GM18861 (cell line): Measurements from ENCODE around the gene TSPOAP1.

Experiments used
- ATAC-seq: cut with Tn5 transposase; IDR thresholded peaks from one replicate; pipeline ENCODE4 v1.9.1; 2021; ENCODE audit not compliant: unreplicated experiment

Gene TSPOAP1

DNA sequence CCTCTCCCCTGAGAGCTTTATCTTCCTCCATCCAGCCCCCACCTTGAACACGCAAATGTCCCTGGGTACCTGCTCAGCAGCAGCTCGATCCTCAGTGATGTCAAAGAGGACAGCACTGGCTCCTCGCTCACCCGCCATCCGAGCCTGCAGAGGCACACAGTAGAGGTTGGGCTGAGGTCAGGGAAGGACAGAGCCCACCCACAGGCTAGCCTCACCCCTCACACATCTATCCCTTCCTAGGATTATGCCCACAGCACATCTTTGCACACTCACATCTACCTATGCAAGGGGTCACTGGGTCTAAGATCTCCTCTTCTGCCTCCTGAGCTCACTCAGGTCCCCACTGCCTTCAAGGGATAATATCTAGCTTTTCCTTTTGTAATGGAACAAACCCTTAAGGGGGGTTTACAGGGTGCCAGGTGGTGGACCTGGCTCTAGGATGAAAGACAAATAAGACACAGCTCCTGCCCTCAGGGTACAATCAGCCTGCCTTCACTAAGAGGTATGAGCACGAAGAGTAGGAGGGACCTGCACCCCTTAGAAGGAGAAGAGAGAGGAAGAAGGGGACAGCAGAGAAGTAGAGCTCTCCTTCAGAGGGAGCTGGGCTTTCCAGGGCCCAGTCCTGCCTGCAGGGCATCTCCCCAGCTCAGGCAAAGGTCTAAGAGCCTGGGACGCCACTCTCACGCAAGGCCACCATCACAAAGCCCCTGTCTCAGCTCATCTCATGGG lies 35.0 kb upstream of the TSPOAP1 start:
- no peak for ATAC-seq

DNA sequence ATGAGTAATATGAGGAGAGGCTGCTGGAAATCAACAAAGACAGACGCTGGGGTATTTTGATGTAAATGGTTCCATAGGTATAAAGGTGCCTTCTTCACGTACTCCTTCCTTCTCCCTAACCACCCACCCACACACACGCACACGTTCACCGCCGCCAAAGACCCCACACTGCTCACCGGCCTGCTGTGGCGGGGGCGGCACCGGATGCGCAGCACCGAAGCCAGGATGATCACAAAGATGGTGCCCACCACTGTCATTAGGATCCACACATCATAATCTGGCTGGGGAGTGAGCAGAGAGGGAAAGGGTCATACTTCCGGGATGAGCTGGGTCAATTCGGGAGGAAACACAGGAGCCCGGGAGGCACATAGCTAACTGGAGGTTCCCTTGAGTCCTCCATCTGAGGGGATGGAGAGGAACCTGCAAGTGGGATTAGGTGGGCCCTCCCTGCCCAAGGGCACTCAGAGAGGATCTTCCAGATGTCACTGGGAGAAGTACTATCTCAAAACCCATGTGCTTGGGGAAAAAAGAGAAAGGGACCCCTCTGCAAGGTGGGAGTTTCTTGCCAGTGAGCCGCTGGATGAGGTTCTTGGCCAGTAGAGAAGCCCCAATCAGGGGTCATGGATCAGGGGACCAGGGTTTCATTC lies 33.9 kb upstream of the TSPOAP1 start:
- ATAC-seq = no peak

DNA sequence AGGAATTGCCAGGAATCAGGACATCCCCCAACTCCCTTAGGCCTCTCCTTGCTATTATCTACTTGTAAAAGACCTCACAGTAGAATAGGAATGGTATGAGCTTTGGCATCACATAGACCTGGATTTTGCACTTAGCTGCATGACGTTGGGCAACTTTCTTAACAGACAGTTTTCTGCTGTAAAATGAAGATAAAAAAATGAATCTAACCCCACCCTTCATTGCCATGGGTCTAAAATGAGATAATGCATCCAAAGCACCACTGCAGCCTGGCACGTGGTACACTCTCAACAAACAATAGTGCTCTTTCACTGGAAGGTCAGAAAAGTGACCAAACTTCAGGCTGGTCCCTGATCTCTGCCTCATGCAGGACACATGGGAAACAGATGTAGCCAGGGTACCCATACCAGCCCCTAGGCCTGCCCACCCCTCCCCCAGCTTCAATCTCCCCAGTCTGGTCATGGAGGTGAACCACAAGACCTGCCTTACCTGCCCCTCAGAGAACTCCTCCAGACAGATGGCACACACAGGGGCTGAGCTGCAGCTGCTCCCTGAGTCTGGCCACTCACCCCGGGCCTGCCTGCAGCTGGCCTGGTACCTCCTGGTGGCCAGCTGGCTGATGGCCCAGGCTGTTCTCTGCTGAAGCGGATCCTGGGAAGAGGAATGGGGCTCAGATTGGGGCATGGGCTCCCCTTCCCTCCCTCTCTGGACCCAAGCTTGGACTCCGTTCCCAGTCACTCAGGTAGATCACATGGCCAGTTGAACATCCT lies 31.9 kb upstream of the TSPOAP1 start:
- ATAC-seq = no peak

DNA sequence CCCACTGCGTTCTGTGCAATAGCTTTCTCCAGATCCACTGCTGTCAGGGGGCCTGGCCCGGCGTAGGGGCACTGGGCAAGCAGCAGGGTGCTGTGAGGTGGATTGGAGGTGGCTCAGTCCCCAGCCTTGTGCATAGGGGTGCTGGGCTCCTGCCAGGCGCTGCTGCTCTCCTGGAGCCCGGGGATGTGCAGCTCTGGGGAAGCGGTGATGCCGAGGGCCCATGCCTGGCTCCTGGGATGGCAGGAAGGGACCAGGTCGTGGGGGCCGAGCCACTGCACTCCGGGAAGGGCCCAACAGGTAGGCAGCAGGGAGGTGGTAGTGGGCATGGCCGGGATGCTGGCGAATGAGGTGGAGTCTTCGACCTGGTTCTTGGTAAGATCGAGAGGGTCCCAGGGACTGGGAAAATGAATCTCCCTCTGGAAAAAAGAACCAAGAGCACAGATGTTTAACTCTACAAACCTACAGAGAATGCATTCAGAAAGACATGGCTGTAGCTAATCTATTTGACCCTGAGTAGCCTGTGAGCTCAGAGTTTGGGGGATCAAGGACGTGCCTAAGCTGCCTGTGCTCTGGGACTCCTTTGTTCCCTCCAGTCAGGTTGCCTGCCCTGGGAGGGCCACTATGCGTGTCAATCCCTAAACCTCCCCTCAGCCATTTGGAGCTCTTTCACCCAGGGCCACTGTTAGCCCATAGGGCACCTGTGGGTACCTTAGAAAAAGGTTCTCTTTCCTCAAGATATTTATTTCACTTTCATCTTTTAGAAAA lies 30.0 kb upstream of the TSPOAP1 start:
- no peak for ATAC-seq

DNA sequence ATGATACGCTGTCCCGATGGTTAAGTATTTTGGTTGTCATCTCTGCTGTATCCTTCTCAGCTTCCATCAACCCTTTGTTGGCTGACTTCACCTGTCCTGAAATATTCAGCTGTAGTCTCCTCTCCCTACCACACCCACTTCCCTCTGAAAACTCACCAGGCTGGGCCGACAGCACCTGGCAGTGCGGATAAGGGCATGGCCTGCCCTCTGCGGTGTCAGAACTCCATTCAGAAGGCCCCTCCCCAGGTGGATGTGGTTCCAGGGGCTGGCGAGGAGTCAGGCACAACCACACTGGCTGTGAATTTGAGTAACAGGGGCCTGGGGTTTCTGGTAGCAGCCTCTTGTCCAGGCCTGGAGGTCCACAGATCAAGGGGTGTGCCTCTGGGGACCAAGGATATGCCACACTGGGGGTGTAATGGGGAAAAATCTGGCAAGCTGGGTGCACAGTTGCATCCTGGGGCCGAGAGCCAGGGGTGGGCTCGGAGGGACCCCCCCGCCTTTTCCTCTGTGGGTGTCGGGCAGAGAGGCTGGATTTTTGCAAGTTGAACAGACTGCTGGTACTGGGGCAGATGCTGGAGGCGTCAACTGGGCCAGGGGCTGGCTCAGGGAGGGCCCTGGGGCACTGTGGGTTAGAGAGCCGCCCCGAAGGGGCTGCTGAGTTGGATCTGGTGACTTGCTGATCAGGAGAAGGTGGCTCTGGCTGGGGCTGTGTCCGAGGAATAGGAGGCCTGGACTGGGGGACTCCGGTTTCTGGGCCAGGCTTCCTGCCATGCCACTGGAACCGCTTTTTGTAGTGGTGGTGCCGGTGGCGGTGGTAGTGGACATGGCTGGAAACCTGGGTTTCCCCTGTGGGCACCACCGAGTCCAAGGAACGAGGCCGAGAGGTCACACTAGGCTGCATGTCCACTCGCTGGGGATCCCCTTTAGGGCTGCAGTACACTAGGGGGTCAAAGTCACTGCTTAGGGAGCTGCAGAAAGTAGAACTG lies 29.0 kb upstream of the TSPOAP1 start:
- no peak for ATAC-seq

DNA sequence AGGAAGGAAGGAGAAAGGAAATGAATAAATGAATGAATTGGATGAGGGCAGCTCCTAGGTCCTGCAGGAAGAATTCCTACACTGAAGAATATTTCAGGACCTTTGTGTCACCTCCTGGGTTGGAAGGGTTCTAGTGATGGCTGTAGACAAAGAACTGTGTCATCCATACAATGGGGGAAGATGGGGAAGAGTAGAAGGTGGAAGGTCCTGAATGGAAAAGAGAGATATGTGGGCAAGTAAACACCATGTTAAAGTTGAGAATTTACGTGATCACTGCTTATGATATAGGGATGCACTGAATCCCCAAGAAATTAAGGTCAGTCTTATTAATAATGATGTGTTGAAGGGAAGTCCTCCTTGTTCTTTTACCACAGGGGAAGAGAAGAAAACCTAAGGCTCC lies 27.6 kb upstream of the TSPOAP1 start:
- ATAC-seq = no peak

DNA sequence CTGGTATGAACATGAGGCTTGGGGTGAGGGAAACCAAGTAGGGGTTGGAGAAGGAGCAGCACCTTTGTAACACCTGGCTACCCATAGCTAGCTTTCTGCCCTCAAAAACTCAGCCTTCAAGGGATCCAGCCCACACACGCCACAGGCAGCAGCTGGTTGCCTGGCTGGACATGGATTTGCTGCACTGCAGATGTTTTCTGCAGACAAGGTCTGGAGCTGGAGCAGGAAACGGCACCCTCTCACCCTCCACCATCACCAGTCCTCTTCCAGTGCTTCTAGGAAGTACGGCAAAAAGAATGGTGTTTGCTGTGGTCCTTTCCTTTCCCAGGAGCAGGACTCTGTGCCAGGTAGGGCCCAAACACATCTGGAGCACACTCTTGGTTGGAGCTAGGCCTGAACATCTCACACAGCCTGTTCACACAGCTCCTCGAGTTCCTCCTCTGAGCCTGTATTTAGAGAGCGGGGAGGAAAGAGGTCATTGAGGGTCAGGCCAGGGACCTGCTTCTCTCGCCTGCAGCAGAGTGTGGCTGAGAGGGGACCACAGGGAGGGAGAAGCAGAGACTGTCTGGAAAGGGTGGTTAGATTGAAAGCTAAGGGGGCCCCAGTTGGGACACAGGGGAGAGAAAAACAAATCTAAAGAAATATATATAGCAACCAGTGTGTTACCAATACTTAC lies 26.1 kb upstream of the TSPOAP1 start:
- no peak for ATAC-seq

DNA sequence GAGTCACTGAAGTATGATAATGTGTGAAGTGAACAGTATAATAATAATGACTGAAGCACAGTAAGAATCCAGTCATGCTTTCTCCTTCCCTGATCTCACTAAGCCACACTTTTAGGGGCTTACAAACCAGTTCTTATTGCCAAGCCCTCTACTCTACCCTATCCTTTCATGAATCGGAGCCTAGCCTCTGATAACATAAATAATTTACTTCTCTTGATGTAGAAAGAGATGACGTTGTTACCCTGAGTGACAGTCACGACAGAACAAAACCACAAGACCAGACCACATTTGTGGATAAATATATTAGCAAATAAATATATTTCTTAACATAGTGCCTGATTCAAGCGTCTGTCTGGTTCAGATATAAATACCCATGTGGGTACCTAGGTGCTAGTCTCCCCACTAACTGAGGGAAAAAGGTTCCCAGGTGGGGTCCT lies 24.8 kb upstream of the TSPOAP1 start:
- no peak for ATAC-seq

DNA sequence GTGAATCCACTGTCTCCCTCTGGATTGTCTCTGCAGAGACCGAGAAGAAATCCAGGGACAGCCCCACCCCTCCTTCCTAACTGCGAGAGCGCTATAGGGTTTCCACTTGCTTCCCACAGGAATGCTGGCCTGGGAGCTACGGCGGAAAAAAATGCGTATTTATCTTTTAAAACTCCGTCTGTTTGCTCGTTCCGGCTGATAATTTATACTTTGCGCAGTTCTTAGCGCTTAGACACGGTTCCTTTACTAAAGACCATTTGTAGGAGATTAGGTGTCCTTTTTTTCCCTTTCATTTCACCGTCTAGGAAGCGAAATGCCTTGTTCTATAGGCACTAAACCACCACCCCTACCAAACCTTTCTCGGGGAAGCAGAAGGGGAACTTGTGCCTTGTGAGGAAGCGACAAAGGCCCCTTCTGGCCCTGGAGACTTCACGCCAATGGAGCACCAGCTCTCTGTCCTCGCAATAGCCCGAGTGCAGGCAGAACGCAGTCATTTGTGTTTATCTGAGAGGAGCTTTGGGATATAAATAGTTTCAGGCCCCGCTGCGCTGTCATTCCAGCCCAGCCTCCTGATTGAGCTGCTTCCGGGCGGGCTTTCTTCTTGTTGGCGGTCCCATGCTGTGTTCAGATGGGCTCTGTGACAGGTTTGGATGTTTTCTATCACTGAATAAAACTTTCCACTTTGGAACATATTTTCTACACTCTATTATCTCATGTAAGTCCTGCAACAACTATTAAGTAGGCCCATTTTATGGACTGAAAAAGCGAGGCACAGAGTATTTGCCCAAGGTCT lies 24.2 kb upstream of the TSPOAP1 start:
- no peak for ATAC-seq

DNA sequence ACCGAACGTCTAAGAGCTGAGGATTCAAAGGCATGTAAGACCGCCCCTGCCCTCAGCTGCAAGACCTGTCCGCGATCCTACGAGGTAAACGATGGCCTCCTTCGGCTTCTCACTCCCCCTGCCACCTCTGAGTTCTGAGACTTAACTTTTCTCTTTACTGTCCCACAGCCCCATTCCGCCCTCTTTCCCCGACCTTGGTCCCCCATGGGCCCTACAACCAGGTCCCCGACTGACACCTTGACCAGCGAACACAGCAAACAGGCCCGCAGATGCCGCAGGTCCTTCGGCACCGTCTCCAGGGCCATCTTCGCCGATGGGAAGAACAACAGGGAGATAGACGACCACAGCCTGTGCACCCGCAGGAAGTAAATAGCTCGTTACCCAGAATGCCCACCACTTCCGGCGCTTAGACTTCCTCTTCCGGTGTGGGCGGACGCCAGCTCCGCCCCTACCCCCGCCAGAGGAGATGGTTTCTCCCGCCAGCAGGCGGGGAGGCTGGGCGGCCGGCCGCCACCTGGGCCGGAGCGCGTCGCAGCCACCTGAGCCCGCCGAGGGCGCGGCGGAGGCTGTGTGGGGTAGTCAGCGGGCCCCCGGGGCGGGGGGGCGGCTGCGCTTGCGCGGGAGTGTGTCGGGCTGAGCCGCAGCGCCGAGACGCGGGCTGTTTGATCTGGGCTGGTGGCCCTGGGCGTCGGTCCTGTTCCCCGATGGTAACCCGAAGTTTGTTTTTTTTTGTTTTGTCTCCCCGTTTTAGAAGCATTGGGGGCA lies 23.4 kb upstream of the TSPOAP1 start, which contains the start of gene SUPT4H1:
Gene SUPT4H1 (minus strand): TSS at position 371 of the 765 bp plus-strand sequence. CDS start 66 bp downstream, at position 305.
- peak; percentile 85 for ATAC-seq

DNA sequence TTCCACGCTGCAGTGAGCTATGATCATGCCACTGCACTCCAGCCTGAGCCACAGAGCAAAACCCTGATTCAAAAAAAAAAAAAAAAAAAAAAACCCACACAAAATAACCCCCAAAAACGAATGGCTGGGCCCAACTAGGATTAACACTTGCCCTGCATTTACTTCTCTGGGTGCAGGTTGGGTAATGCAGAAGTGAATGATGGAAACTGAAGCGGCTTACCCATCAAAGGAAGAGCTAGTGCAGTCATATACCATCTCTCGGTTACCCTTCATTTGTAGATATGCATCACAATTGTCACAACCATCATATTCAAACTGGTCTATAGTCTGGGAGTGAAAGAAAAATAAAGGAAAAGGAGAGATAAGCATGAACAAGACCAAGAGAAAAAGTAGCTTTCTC lies 22.6 kb upstream of the TSPOAP1 start:
- no peak for ATAC-seq

DNA sequence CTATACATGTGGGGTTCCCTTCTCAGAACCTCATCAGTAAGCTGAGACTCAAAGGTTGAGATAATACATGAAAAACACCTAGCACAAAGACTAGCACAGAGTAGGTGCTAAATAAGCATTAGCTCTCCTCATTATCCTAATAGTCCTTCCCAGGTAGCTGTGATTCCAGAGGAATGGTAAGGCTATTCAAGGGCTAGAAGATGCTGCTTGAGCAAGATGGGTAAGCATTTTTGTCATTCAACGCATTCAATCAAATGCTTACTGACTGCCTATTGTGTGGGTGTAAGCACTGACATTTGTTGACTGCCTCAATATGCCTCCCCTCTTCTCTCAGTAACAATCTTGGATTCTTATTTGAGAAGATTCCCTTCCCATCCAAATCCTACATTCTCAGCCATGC lies 19.4 kb upstream of the TSPOAP1 start:
- no peak for ATAC-seq

DNA sequence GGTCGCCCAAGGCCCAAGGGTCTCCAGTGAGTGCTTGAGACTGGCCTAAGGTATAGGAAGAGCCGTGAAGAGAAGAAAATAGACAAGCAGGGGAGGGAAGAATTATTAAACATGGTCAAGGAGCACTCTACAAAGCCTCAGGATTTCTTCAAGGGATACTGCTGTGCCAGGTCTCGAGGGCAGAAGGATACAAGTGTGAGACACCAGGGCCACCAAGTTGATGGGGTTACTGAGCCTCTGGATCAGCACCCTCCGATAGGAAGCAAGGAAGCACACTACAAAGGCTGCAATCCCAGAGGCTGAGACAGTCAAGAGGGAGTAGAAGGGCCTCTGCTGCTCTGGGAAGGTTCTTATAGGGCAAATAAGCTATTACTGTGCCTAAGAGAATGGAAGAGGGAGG lies 16.9 kb upstream of the TSPOAP1 start:
- ATAC-seq = no peak

DNA sequence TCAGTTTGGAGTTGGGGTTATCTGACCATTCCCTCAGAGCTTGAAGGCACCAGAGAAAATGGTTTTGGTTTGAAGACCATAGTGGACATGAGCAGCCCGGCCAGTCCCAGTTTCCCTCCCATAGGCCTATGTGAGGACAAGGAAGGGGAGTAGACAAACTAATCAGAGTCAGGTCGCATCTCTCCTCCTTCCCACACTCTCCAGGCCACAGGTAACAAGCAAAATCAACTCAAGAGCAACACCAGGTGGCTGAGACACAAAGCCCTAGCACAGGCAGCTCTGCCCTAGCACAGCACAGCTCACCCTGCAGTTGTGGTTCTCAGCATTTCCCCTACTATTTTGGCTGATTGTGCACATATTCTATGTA lies 16.2 kb upstream of the TSPOAP1 start:
- ATAC-seq = peak; percentile 28

DNA sequence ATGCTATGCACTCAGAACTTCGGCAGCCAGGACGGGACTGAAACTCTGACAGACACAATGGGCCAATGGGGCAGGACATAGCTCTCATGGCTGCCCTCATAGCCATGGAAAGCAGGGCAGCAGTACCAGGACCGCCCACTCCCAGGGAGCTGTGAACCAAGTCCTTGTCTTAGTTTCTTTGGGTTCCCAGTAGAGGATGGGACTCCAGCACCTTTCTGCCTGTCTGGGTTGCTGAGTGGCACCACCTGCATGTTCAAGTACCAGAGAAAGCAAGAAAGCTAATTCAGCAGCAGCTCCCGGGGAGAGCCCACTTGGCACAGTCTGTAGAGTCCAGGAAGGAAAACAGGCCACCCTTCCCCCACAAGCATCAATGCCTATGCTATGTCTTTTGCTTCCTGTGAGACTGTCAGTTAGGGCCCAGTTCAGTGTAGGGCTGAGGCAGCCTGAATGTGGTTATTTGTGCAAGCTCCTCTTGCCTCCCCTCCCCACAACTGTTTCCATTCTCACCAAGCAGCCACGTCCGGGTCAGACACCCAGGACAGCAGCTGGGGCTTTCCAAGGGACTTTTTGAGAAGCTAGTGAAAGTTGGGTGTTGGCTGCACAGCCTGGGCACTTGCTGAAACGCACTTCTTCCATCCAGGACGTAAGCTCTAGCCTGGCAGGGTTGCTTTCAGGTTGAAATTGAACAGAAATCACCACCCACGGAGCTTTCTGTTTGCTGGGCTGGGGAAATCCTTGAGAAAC lies 15.6 kb upstream of the TSPOAP1 start:
- peak; percentile 77 for ATAC-seq

DNA sequence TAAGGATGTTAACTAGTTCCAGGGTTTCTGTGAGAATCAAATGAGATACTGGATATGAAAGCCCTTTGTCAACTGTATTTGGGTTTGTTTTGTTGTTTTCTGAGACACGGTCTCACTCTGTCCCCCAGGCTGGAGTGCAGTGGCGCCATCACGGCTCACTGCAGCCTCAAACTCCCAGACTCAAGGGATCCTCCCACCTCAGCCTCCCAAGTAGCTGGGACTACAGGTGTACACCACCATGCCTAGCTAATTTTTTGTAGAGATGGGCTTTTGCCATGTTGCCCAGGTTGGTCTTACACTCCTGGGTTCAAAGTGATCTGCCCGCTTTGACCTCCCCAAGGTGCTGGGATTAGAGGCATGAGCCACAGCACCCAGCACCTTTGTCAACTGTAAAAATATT lies 14.5 kb upstream of the TSPOAP1 start:
- no peak for ATAC-seq

DNA sequence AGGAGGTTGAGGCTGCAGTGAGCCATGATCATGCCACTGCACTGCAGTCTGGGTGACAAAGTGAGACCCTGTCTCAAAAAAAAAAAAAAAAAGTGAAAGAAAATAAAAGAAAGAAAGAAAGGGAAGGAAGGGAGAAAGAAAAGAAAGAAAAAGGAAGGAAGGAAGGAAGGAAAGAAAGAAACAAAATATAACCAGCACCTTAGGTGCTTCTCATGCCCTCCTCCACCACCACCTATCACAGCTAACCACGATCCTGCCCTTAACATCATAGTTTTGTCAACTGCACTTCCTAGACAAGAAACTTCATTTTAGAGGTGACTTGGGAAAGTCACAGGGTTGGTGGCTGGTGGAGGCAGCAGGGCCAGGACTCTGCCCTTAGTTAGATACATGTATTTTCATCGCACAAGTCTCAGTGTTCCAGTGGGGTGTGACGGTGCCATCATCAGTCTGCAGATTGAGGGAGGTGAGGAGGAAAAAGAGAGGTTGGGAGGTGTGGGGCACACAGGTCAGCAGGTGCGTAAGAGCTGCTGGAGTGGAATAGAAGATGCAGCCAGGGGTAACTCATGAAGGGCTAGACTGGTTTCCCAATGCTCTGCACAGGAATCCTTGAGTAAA lies 13.4 kb upstream of the TSPOAP1 start:
- no peak for ATAC-seq
